Osteocyte (in vitro differentiated cells): Measurements from ENCODE around the gene CFL1. TPM values are rescaled to one million over a fixed set of nuclear protein-coding genes. Genes with fewer than 3 reads are reported as not detected.
"Not testable (repeated sequence)": the region's sequence is repeated elsewhere in the genome, so short reads cannot be mapped to it uniquely, and the experiment has no call there.

Experiments
- DNase-seq: peaks from one replicate; pipeline ENCODE4 v3.0.0; 2021; ENCODE audit warnings: mixed read lengths; ENCODE audit not compliant: unreplicated experiment; ENCODE audit errors: extremely low spot score
- H3K27ac Mint-ChIP-seq: one replicate; pipeline ENCODE4 v1.8.0; 2021; ENCODE audit warnings: mild to moderate bottlenecking, mixed read lengths; ENCODE audit not compliant: unreplicated experiment
- H3K27me3 Mint-ChIP-seq: one replicate; pipeline ENCODE4 v1.8.0; 2021; ENCODE audit warnings: mixed read lengths; ENCODE audit not compliant: unreplicated experiment
- H3K36me3 Mint-ChIP-seq: one replicate; pipeline ENCODE4 v1.8.0; 2021; ENCODE audit warnings: mixed read lengths; ENCODE audit not compliant: unreplicated experiment
- H3K4me1 Mint-ChIP-seq: one replicate; pipeline ENCODE4 v1.8.0; 2021; ENCODE audit warnings: mixed read lengths; ENCODE audit not compliant: unreplicated experiment
- H3K4me3 Mint-ChIP-seq: one replicate; pipeline ENCODE4 v1.8.0; 2021; ENCODE audit warnings: mild to moderate bottlenecking, moderate library complexity, mixed read lengths; ENCODE audit not compliant: unreplicated experiment
- H3K9me3 Mint-ChIP-seq: one replicate; pipeline ENCODE4 v1.8.0; 2021; ENCODE audit warnings: mixed read lengths; ENCODE audit not compliant: unreplicated experiment
- CTCF ChIP-seq: fragments of 200-600 bp; sonication (generic); IDR thresholded peaks from 2 replicates; pipeline ENCODE4 v1.5.0; 2021; ENCODE audit warnings: antibody characterized with exemption, mild to moderate bottlenecking, moderate library complexity
- total RNA-seq: library from RNA; stranded (reverse); gene quantifications from 2 replicates; pipeline ENCODE4 v1.2.1, GENCODE V29; 2021

The CFL1 gene
- total RNA-seq, 1 donor from 2014 or later: 946 TPM

GRCh38 chr11:65851811-65852507 lies 6.0 kb downstream of the CFL1 start:
- Mint-ChIP-seq H3K9me3 (peaks cover 4% of the 10 kb centered on the region), H3K4me3 (no peak overlapping the region), H3K27me3 (no peaks in the 10 kb centered on the region), H3K27ac (no peak overlapping the region), H3K4me1 (peaks cover 23% of the 10 kb centered on the region), H3K36me3 (peaks cover 49% of the 10 kb centered on the region)
- no peak for DNase-seq
- TF ChIP-seq CTCF: no peak

GRCh38 chr11:65851083-65851579 lies 6.8 kb downstream of the CFL1 start:
- peaks cover 15% of the 10 kb centered on the region for H3K4me1 Mint-ChIP-seq
- no peak overlapping the region for H3K27ac Mint-ChIP-seq
- peaks cover 42% of the 10 kb centered on the region for H3K36me3 Mint-ChIP-seq
- H3K27me3 Mint-ChIP-seq: no peaks in the 10 kb centered on the region
- peaks cover 4% of the 10 kb centered on the region for H3K9me3 Mint-ChIP-seq
- DNase-seq: no peak
- peak; percentile 54 for TF ChIP-seq CTCF
- H3K4me3 Mint-ChIP-seq: no peak overlapping the region

GRCh38 chr11:65850217-65851082 lies 7.5 kb downstream of the CFL1 start:
- DNase-seq: no peak
- Mint-ChIP-seq H3K4me3 (no peak overlapping the region), H3K36me3 (peaks cover 36% of the 10 kb centered on the region), H3K27me3 (no peaks in the 10 kb centered on the region), H3K4me1 (peaks cover 8% of the 10 kb centered on the region), H3K27ac (no peak overlapping the region), H3K9me3 (peaks cover 4% of the 10 kb centered on the region)
- TF ChIP-seq CTCF: no peak

- peaks cover 4% of the 10 kb centered on the region for H3K4me1 Mint-ChIP-seq
- H3K9me3 Mint-ChIP-seq: peaks cover 4% of the 10 kb centered on the region
- DNase-seq: no peak
- no peaks in the 10 kb centered on the region for H3K27me3 Mint-ChIP-seq
- no peak for TF ChIP-seq CTCF
- H3K4me3 Mint-ChIP-seq: no peak overlapping the region
- H3K36me3 Mint-ChIP-seq: peaks cover 32% of the 10 kb centered on the region
- H3K27ac Mint-ChIP-seq: no peak overlapping the region
Observed at GRCh38 chr11:65849771-65850216, 8.2 kb downstream of the CFL1 start.

GRCh38 chr11:65849366-65849765 lies 8.6 kb downstream of the CFL1 start:
- TF ChIP-seq CTCF: no peak
- Mint-ChIP-seq H3K36me3 (peaks cover 27% of the 10 kb centered on the region), H3K4me1 (peaks cover under 1% of the 10 kb centered on the region), H3K9me3 (peaks cover 4% of the 10 kb centered on the region), H3K4me3 (no peak overlapping the region), H3K27ac (no peak overlapping the region), H3K27me3 (no peaks in the 10 kb centered on the region)
- DNase-seq: no peak

DNA sequence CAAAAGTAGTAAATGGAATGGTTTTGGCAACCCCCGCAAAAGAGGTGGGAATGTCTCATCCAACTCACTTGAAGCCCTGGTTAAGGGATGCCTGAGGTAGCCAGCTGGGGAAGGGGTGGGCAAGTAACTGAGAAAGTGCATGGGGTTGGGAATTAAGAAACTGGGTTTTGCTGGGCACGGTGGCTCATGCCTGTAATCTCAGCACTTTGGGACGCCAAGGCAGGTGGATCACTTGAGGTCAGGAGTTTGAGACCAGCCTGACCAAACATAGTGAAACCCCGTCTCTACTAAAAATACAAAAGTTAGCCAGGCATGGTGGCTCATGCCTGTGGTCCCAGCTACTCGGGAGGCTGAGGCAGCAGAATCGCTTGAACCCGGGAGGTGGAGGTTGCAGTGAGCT lies 9.3 kb downstream of the CFL1 start:
- DNase-seq, H3K9me3 Mint-ChIP-seq, H3K27ac Mint-ChIP-seq, H3K27me3 Mint-ChIP-seq, H3K4me3 Mint-ChIP-seq, H3K4me1 Mint-ChIP-seq: not testable (repeated sequence)
- peaks cover 21% of the 10 kb centered on the region for H3K36me3 Mint-ChIP-seq
